OCI-LY3 (cell line): ENCODE measurements around the gene CLEC2L.

Source experiments
- EZH2phosphoT487 ChIP-seq: fragments of 200-600 bp; shearing (Covaris generic); IDR thresholded peaks from 2 replicates; pipeline ENCODE4 v1.6.1; 2018; ENCODE audit warnings: antibody characterized with exemption, mixed run types, low read depth
- TF ChIP-seq, protein P1 (sequence below): fragments of 200-600, 300-600 bp; sonication (generic); IDR thresholded peaks from 2 replicates; pipeline ENCODE4 v1.5.1; 2014; ENCODE audit warnings: antibody characterized with exemption, low read length, low read depth

DNA sequence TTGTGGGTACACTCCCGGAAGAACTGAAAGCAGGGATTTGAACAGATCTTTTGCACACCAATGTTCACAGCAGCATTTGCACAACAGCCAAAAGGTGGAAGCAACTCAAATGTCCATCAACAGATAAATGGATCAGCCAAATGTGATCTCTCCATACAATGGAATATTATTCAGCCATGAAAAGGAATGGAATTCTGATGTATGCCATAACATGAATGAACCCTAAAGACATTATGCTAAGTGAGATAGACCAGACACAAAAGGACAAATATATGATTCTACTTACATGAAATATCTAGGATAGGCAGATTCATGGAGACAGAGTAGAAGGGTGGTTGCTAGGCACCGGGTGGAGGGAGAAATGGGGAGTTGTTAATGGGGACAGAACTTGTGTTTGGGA is 36.7 kb downstream of the CLEC2L start:
- TF ChIP-seq, protein P1, sequence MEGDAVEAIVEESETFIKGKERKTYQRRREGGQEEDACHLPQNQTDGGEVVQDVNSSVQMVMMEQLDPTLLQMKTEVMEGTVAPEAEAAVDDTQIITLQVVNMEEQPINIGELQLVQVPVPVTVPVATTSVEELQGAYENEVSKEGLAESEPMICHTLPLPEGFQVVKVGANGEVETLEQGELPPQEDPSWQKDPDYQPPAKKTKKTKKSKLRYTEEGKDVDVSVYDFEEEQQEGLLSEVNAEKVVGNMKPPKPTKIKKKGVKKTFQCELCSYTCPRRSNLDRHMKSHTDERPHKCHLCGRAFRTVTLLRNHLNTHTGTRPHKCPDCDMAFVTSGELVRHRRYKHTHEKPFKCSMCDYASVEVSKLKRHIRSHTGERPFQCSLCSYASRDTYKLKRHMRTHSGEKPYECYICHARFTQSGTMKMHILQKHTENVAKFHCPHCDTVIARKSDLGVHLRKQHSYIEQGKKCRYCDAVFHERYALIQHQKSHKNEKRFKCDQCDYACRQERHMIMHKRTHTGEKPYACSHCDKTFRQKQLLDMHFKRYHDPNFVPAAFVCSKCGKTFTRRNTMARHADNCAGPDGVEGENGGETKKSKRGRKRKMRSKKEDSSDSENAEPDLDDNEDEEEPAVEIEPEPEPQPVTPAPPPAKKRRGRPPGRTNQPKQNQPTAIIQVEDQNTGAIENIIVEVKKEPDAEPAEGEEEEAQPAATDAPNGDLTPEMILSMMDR: no peak
- no peak for TF ChIP-seq EZH2phosphoT487
